Neural cell (in vitro differentiated cells): ENCODE results near the gene GPR173. TPM values are rescaled to one million over a fixed set of nuclear protein-coding genes. Genes with fewer than 3 reads are reported as not detected.

Source experiments
- H2AFZ ChIP-seq: fragments of 200-600, 300-800 bp; sonication (generic), shearing (Covaris generic); 2 replicates; pipeline ENCODE4 v1.6.0; 2014; ENCODE audit warnings: low read depth, mild to moderate bottlenecking, antibody characterized with exemption, low read length, moderate library complexity
- H3F3A ChIP-seq: fragments of 200-600 bp; shearing (Covaris generic); 2 replicates; pipeline ENCODE4 v1.6.1; 2016; ENCODE audit warnings: mild to moderate bottlenecking, moderate library complexity, mixed read lengths, antibody characterized with exemption, low read length; ENCODE audit not compliant: insufficient read depth, poor library complexity, severe bottlenecking
- H3K27ac ChIP-seq: fragments of 200-600, 300-800 bp; sonication (generic), shearing (Covaris generic); 2 replicates; pipeline ENCODE4 v1.5.1; 2014; ENCODE audit warnings: mild to moderate bottlenecking, low read length, moderate library complexity
- H3K27me3 ChIP-seq: fragments of 300-800, 200-600 bp; sonication (generic), shearing (Covaris generic); 2 replicates; pipeline ENCODE4 v1.6.0; 2014; ENCODE audit warnings: mild to moderate bottlenecking, low read depth, low read length, moderate library complexity; ENCODE audit not compliant: insufficient read depth
- H3K36me3 ChIP-seq: fragments of 300-800, 200-600 bp; sonication (generic), shearing (Covaris generic); 2 replicates; pipeline ENCODE4 v1.5.1; 2014; ENCODE audit warnings: mild to moderate bottlenecking, antibody characterized with exemption, low read length, moderate library complexity; ENCODE audit not compliant: insufficient read depth
- H3K4me2 ChIP-seq: fragments of 300-800, 200-600 bp; sonication (generic), shearing (Covaris generic); 2 replicates; pipeline ENCODE4 v1.6.0; 2014; ENCODE audit warnings: mild to moderate bottlenecking, low read length
- H3K4me3 ChIP-seq: fragments of 300-800, 200-600 bp; sonication (generic), shearing (Covaris generic); 2 replicates; pipeline ENCODE4 v1.5.1; 2014; ENCODE audit warnings: mild to moderate bottlenecking, low read length, moderate library complexity
- H3K79me2 ChIP-seq: fragments of 200-600 bp; shearing (Covaris generic); replicated peaks from 2 replicates; pipeline ENCODE4 v1.6.0; 2014; ENCODE audit warnings: mild to moderate bottlenecking, low read length, moderate library complexity; ENCODE audit not compliant: insufficient read depth
- H3K9ac ChIP-seq: fragments of 300-800, 200-600 bp; sonication (generic), shearing (Covaris generic); 2 replicates; pipeline ENCODE4 v1.6.1; 2016; ENCODE audit warnings: mild to moderate bottlenecking, low read length, mixed read lengths
- H3K9me2 ChIP-seq: fragments of 200-600 bp; shearing (Covaris generic); 2 replicates; pipeline ENCODE4 v1.6.1; 2016; ENCODE audit warnings: mild to moderate bottlenecking, low read length, mixed read lengths; ENCODE audit not compliant: insufficient read depth
- H3K9me3 ChIP-seq: fragments of 200-600, 300-800 bp; sonication (generic), shearing (Covaris generic); 2 replicates; pipeline ENCODE4 v1.6.1; 2016; ENCODE audit warnings: mild to moderate bottlenecking, mixed run types, low read length, moderate library complexity, mixed read lengths
- H4K20me1 ChIP-seq: fragments of 200-600 bp; shearing (Covaris generic); 2 replicates; pipeline ENCODE4 v1.6.1; 2016; ENCODE audit warnings: mild to moderate bottlenecking, mixed run types; ENCODE audit not compliant: insufficient read depth
- CTCF ChIP-seq: fragments of 450-650 bp; IDR thresholded peaks from 2 replicates; pipeline ENCODE4 v1.5.1; 2014; ENCODE audit warnings: antibody characterized with exemption, mild to moderate bottlenecking, moderate library complexity; ENCODE audit not compliant: poor library complexity, severe bottlenecking
- EP300 ChIP-seq: fragments of 450-650 bp; conservative IDR thresholded peaks from 2 replicates; pipeline ENCODE4 v1.6.1; 2014; ENCODE audit warnings: antibody characterized with exemption, mild to moderate bottlenecking, moderate library complexity; ENCODE audit not compliant: poor library complexity, severe bottlenecking
- EZH2 ChIP-seq: fragments of 200-600, 300-800 bp; shearing (Covaris generic), sonication (generic); IDR thresholded peaks from 2 replicates; pipeline ENCODE4 v1.6.1; 2014; ENCODE audit warnings: antibody characterized with exemption, low read length, borderline replicate concordance, mild to moderate bottlenecking; ENCODE audit not compliant: insufficient read depth, poor library complexity, severe bottlenecking
- MXI1 ChIP-seq: fragments of 450-650 bp; conservative IDR thresholded peaks from 2 replicates; pipeline ENCODE4 v1.6.1; 2014; ENCODE audit warnings: antibody characterized with exemption, mild to moderate bottlenecking; ENCODE audit not compliant: poor library complexity, severe bottlenecking
- POLR2AphosphoS5 ChIP-seq: IDR thresholded peaks from 2 replicates; pipeline ENCODE4 v1.6.1; 2012
- RAD21 ChIP-seq: fragments of 450-650 bp; conservative IDR thresholded peaks from 2 replicates; pipeline ENCODE4 v1.6.1; 2014; ENCODE audit warnings: antibody characterized with exemption, mild to moderate bottlenecking, moderate library complexity
- REST ChIP-seq: IDR thresholded peaks from 2 replicates; pipeline ENCODE4 v1.6.1; 2012; ENCODE audit warnings: borderline replicate concordance
- SMC3 ChIP-seq: fragments of 450-650 bp; conservative IDR thresholded peaks from 2 replicates; pipeline ENCODE4 v1.6.1; 2014; ENCODE audit warnings: antibody characterized with exemption, mild to moderate bottlenecking, moderate library complexity; ENCODE audit not compliant: poor library complexity
- TAF1 ChIP-seq: IDR thresholded peaks from 2 replicates; pipeline ENCODE4 v1.6.1; 2012; ENCODE audit warnings: low read depth
- polyA plus RNA-seq: library from polyadenylated mRNA; depleted of rRNA; stranded (reverse); fragments of >200 nt; gene quantifications from 2 replicates; pipeline ENCODE4 v1.2.3, GENCODE V29; 2014

Gene GPR173
- polyA plus RNA-seq, 1 donor from 2014 or later, result 26.9 TPM

- H3K9me3 ChIP-seq, result no peaks in the 10 kb centered on the region
- no peak overlapping the region for H3K9ac ChIP-seq
- H3K4me3 ChIP-seq, result no peak overlapping the region
- H4K20me1 ChIP-seq, result no peaks in the 10 kb centered on the region
- no peak overlapping the region for H3K4me2 ChIP-seq
- H3K27me3 ChIP-seq, result no peaks in the 10 kb centered on the region
- no peak overlapping the region for H2AFZ ChIP-seq
- TF ChIP-seq POLR2AphosphoS5 (no peak), RAD21 (no peak), EP300 (no peak)
- H3F3A ChIP-seq, result no peaks in the 10 kb centered on the region
- H3K79me2 ChIP-seq, result no peaks in the 10 kb centered on the region
- no peak overlapping the region for H3K27ac ChIP-seq
- no peaks in the 10 kb centered on the region for H3K9me2 ChIP-seq
- no peaks in the 10 kb centered on the region for H3K36me3 ChIP-seq
These were observed 30.0 kb upstream of the GPR173 start for GRCh38 chrX:53018627-53019026.

GRCh38 chrX:53022381-53022780, 26.2 kb upstream of the GPR173 start:
- H3K9me2 ChIP-seq, result no peaks in the 10 kb centered on the region
- H2AFZ ChIP-seq, result no peak overlapping the region
- H3K79me2 ChIP-seq, result no peaks in the 10 kb centered on the region
- TF ChIP-seq EZH2 (no peak), POLR2AphosphoS5 (no peak), MXI1 (no peak), SMC3 (no peak), TAF1 (no peak), EP300 (no peak), RAD21 (no peak)
- H3K4me3 ChIP-seq, result no peak overlapping the region
- H3K27me3 ChIP-seq, result no peaks in the 10 kb centered on the region
- no peak overlapping the region for H3K27ac ChIP-seq
- no peaks in the 10 kb centered on the region for H3F3A ChIP-seq
- no peaks in the 10 kb centered on the region for H4K20me1 ChIP-seq
- H3K36me3 ChIP-seq, result no peaks in the 10 kb centered on the region
- no peaks in the 10 kb centered on the region for H3K9me3 ChIP-seq
- no peak overlapping the region for H3K9ac ChIP-seq
- H3K4me2 ChIP-seq, result no peak overlapping the region

- Histone ChIP-seq H3K4me3 (no peak overlapping the region), H3K9me2 (no peaks in the 10 kb centered on the region), H3K9me3 (no peaks in the 10 kb centered on the region), H3K79me2 (no peaks in the 10 kb centered on the region), H3K36me3 (no peaks in the 10 kb centered on the region), H2AFZ (no peak overlapping the region), H4K20me1 (no peaks in the 10 kb centered on the region), H3K4me2 (no peak overlapping the region), H3K9ac (no peak overlapping the region), H3K27ac (no peak overlapping the region), H3F3A (no peaks in the 10 kb centered on the region), H3K27me3 (no peaks in the 10 kb centered on the region)
- TF ChIP-seq REST (no peak), EZH2 (no peak), TAF1 (no peak), RAD21 (no peak), CTCF (no peak), EP300 (no peak), MXI1 (no peak), SMC3 (no peak), POLR2AphosphoS5 (no peak)
These were observed 19.9 kb upstream of the GPR173 start for GRCh38 chrX:53028678-53029077.
